ENCODE measurements around the gene PDE4B. TPM values are rescaled to one million over a fixed set of nuclear protein-coding genes. Genes with fewer than 3 reads are reported as not detected.

Gene PDE4B
- polyA plus RNA-seq, 1 donor (not counting 4 experiments of a cell fraction or from before 2014, with no cell fraction given): 0.29 TPM

- H3K4me3 ChIP-seq (ENCODE audit: control insufficient read depth in 2 of 3, extremely low read depth in 1 of 3, insufficient read depth in 2 of 3, low read depth in 1 of 3, low read length in 3 of 3): no peak overlapping the region
- H3K9ac ChIP-seq (ENCODE audit: control insufficient read depth, extremely low read depth, insufficient read depth, low read length): no peak overlapping the region
- dilution Hi-C loops (cut with MboI; ENCODE audit: extremely low pct_ligation_motif_present, low sequenced_read_pairs): no loop called here
These were observed 339.6 kb downstream of the PDE4B start for GRCh38 chr1:66132324-66132723.

GRCh38 chr1:66134004-66134403 lies 341.3 kb downstream of the PDE4B start:
- H3K36me3 ChIP-seq (ENCODE audit: control insufficient read depth in 2 of 2, extremely low read depth in 1 of 2, insufficient read depth in 2 of 2, low read length in 2 of 2): no peaks in the 10 kb centered on the region
- H3K4me1 ChIP-seq (ENCODE audit: control insufficient read depth, extremely low read depth, insufficient read depth, low read length): no peaks in the 10 kb centered on the region
- H4K20me1 ChIP-seq (ENCODE audit: control insufficient read depth, extremely low read depth, insufficient read depth, low read length): no peaks in the 10 kb centered on the region
- no peaks in the 10 kb centered on the region for H3K27me3 ChIP-seq (ENCODE audit: control insufficient read depth, extremely low read depth, insufficient read depth, low read length)
- TF ChIP-seq CTCF (optimal IDR thresholded peaks at IDR 0.05 in 1 of 3, IDR thresholded peaks at IDR 0.05 in 1 of 3, conservative IDR thresholded peaks at IDR 0.05 in 1 of 3; ENCODE audit: extremely low read depth in 1 of 3, insufficient read depth in 2 of 3, low read length in 3 of 3): no peak
- no peak for TF ChIP-seq EZH2 (IDR thresholded peaks at IDR 0.05; ENCODE audit: low read length)
- FAIRE-seq (no peak), DNase-seq (ENCODE audit: low read depth, low spot score) (no peak)
- H3K27ac ChIP-seq (ENCODE audit: control insufficient read depth, insufficient read depth, low read length): no peak overlapping the region
- dilution Hi-C loops (cut with MboI; ENCODE audit: extremely low pct_ligation_motif_present, low sequenced_read_pairs): no loop called here
- H2AFZ ChIP-seq (ENCODE audit: control insufficient read depth, low read length): no peak overlapping the region
- no peak overlapping the region for H3K4me3 ChIP-seq (ENCODE audit: control insufficient read depth in 2 of 3, extremely low read depth in 1 of 3, insufficient read depth in 2 of 3, low read depth in 1 of 3, low read length in 3 of 3)
- no peak overlapping the region for H3K9ac ChIP-seq (ENCODE audit: control insufficient read depth, extremely low read depth, insufficient read depth, low read length)
- H3K79me2 ChIP-seq (ENCODE audit: control insufficient read depth, insufficient read depth, low read length): no peaks in the 10 kb centered on the region
- H3K9me3 ChIP-seq (ENCODE audit: control insufficient read depth, low read depth, low read length): no peaks in the 10 kb centered on the region
- no peak overlapping the region for H3K4me2 ChIP-seq (ENCODE audit: control insufficient read depth, extremely low read depth, insufficient read depth, low read depth, low read length)
- H3K9me1 ChIP-seq (ENCODE audit: control insufficient read depth, extremely low read depth, insufficient read depth, low read length): no peaks in the 10 kb centered on the region

More at GRCh38 chr1:66132324-66132723, 339.6 kb downstream of the PDE4B start:
- H3K27me3 ChIP-seq (ENCODE audit: control insufficient read depth, extremely low read depth, insufficient read depth, low read length): no peaks in the 10 kb centered on the region
- no peak for TF ChIP-seq CTCF (optimal IDR thresholded peaks at IDR 0.05 in 1 of 3, IDR thresholded peaks at IDR 0.05 in 1 of 3, conservative IDR thresholded peaks at IDR 0.05 in 1 of 3; ENCODE audit: extremely low read depth in 1 of 3, insufficient read depth in 2 of 3, low read length in 3 of 3)
- no peak for TF ChIP-seq EZH2 (IDR thresholded peaks at IDR 0.05; ENCODE audit: low read length)
- no peaks in the 10 kb centered on the region for H3K9me3 ChIP-seq (ENCODE audit: control insufficient read depth, low read depth, low read length)
- no peaks in the 10 kb centered on the region for H4K20me1 ChIP-seq (ENCODE audit: control insufficient read depth, extremely low read depth, insufficient read depth, low read length)
- H2AFZ ChIP-seq (ENCODE audit: control insufficient read depth, low read length): no peak overlapping the region
- H3K27ac ChIP-seq (ENCODE audit: control insufficient read depth, insufficient read depth, low read length): no peak overlapping the region
- no peak for FAIRE-seq
- no peaks in the 10 kb centered on the region for H3K79me2 ChIP-seq (ENCODE audit: control insufficient read depth, insufficient read depth, low read length)
- no peak for DNase-seq (ENCODE audit: low read depth, low spot score)
- H3K9me1 ChIP-seq (ENCODE audit: control insufficient read depth, extremely low read depth, insufficient read depth, low read length): no peaks in the 10 kb centered on the region
- no peaks in the 10 kb centered on the region for H3K36me3 ChIP-seq (ENCODE audit: control insufficient read depth in 2 of 2, extremely low read depth in 1 of 2, insufficient read depth in 2 of 2, low read length in 2 of 2)
- H3K4me1 ChIP-seq (ENCODE audit: control insufficient read depth, extremely low read depth, insufficient read depth, low read length): no peaks in the 10 kb centered on the region
- no peak overlapping the region for H3K4me2 ChIP-seq (ENCODE audit: control insufficient read depth, extremely low read depth, insufficient read depth, low read depth, low read length)

All from keratinocyte (primary cell).